Tibial nerve (tissue), 4 donors: ENCODE measurements around the gene TRIM37.

Experiments
- CTCF ChIP-seq, 5 experiments: fragments of 200-600 bp in 3 of 5; fragments of 450-650 bp in 2 of 5; sonication (generic) in 3 of 5; IDR thresholded peaks; one replicate each; pipeline ENCODE4 v1.5.1; 2016 to 2019; ENCODE audit warnings: antibody characterized with exemption in 5 of 5, mild to moderate bottlenecking in 3 of 5, moderate library complexity in 2 of 5
- EP300 ChIP-seq, 2 donors: sonication (generic); formaldehyde crosslinking; IDR thresholded peaks; one replicate each; pipeline ENCODE4 v1.6.1; 2017; ENCODE audit warnings: antibody characterized with exemption in 2 of 2, mild to moderate bottlenecking in 1 of 2
- POLR2A ChIP-seq, 2 donors: fragments of 450-650 bp; IDR thresholded peaks; one replicate each; pipeline ENCODE4 v1.6.1; 2017; ENCODE audit warnings: antibody characterized with exemption in 2 of 2, mild to moderate bottlenecking in 2 of 2, moderate library complexity in 2 of 2

- TF ChIP-seq CTCF (IDR thresholded peaks at IDR 0.05), result no peak
- no peak for TF ChIP-seq POLR2A (IDR thresholded peaks at IDR 0.05)
- no peak for TF ChIP-seq EP300 (IDR thresholded peaks at IDR 0.05)
These were observed 56.9 kb downstream of the TRIM37 start for GRCh38 chr17:59049798-59050197.
